IPS-20b (cell line): ENCODE data around the gene ADAM10.

Experiments
- H3K27ac ChIP-seq: one replicate; pipeline ENCODE4 v1.5.1; 2013; ENCODE audit warnings: low read length
- H3K27me3 ChIP-seq: 2 replicates; pipeline ENCODE4 v1.6.1; 2013; ENCODE audit warnings: mild to moderate bottlenecking, low read length, inconsistent platforms; ENCODE audit not compliant: insufficient read depth
- H3K36me3 ChIP-seq: 2 replicates; pipeline ENCODE4 v1.6.1; 2013; ENCODE audit warnings: low read depth, mild to moderate bottlenecking, inconsistent platforms, low read length, moderate library complexity; ENCODE audit not compliant: insufficient read depth
- H3K4me1 ChIP-seq: 2 replicates; pipeline ENCODE4 v1.6.1; 2013; ENCODE audit warnings: mild to moderate bottlenecking, control low read depth, inconsistent platforms, low read length, moderate library complexity; ENCODE audit not compliant: insufficient read depth
- H3K4me3 ChIP-seq: 2 replicates; pipeline ENCODE4 v1.5.1; 2013; ENCODE audit warnings: mild to moderate bottlenecking, low read length, inconsistent platforms
- H3K9ac ChIP-seq: 2 replicates; pipeline ENCODE4 v1.6.1; 2013; ENCODE audit warnings: low read depth, mild to moderate bottlenecking, inconsistent platforms, low read length, moderate library complexity
- H3K9me3 ChIP-seq: 2 replicates; pipeline ENCODE4 v1.6.1; 2013; ENCODE audit warnings: mild to moderate bottlenecking, low read depth, low read length, inconsistent platforms; ENCODE audit not compliant: insufficient read depth

Gene ADAM10

GRCh38 chr15:58752716-58753115 lies 3.2 kb upstream of the ADAM10 start:
- Histone ChIP-seq H3K27ac (no peak overlapping the region), H3K4me3 (no peak overlapping the region), H3K27me3 (no peaks in the 10 kb centered on the region), H3K9me3 (no peaks in the 10 kb centered on the region), H3K4me1 (peaks cover 3% of the 10 kb centered on the region; the same call in 1 of the 2 replicates), H3K9ac (no peak overlapping the region), H3K36me3 (no peaks in the 10 kb centered on the region)

- peaks cover 11% of the 10 kb centered on the region; the same call in 1 of the 2 replicates for H3K4me1 ChIP-seq
- H3K27ac ChIP-seq, result peak overlapping the region; percentile 94
- H3K9ac ChIP-seq, result peak overlapping the region; percentile 92
- H3K4me3 ChIP-seq, result peak overlapping the region; percentile 94
- no peaks in the 10 kb centered on the region for H3K9me3 ChIP-seq
- no peaks in the 10 kb centered on the region for H3K27me3 ChIP-seq
- H3K36me3 ChIP-seq, result no peaks in the 10 kb centered on the region
Observed at GRCh38 chr15:58748852-58749531, 515 bp downstream of the ADAM10 start.

GRCh38 chr15:58748040-58748851 lies 1.3 kb downstream of the ADAM10 start:
- Histone ChIP-seq H3K27me3 (no peaks in the 10 kb centered on the region), H3K4me1 (peaks cover 16% of the 10 kb centered on the region; the same call in 1 of the 2 replicates), H3K4me3 (peak overlapping the region; percentile 94), H3K27ac (no peak overlapping the region), H3K9ac (peak overlapping the region; percentile 92; the same call in 1 of the 2 replicates), H3K9me3 (no peaks in the 10 kb centered on the region), H3K36me3 (no peaks in the 10 kb centered on the region)

GRCh38 chr15:58746174-58746573 lies 3.3 kb downstream of the ADAM10 start:
- no peaks in the 10 kb centered on the region for H3K9me3 ChIP-seq
- peaks cover 26% of the 10 kb centered on the region; the same call in 1 of the 2 replicates for H3K4me1 ChIP-seq
- no peak overlapping the region for H3K27ac ChIP-seq
- 0 out of 2 replicates have a peak overlapping the region, but pooled peaks have one; percentile 17 for H3K4me3 ChIP-seq
- H3K36me3 ChIP-seq, result no peaks in the 10 kb centered on the region
- H3K27me3 ChIP-seq, result no peaks in the 10 kb centered on the region
- no peak overlapping the region for H3K9ac ChIP-seq

GRCh38 chr15:58742819-58743502 lies 6.5 kb downstream of the ADAM10 start:
- H3K36me3 ChIP-seq, result no peaks in the 10 kb centered on the region
- no peaks in the 10 kb centered on the region for H3K27me3 ChIP-seq
- no peaks in the 10 kb centered on the region for H3K9me3 ChIP-seq
- no peak overlapping the region for H3K27ac ChIP-seq
- H3K9ac ChIP-seq, result no peak overlapping the region
- peaks cover 25% of the 10 kb centered on the region; the same call in 1 of the 2 replicates for H3K4me1 ChIP-seq
- H3K4me3 ChIP-seq, result 0 out of 2 replicates have a peak overlapping the region, but pooled peaks have one; percentile 10

- H3K27me3 ChIP-seq, result no peaks in the 10 kb centered on the region
- H3K9me3 ChIP-seq, result no peaks in the 10 kb centered on the region
- H3K36me3 ChIP-seq, result no peaks in the 10 kb centered on the region
- no peak overlapping the region for H3K27ac ChIP-seq
- H3K4me3 ChIP-seq, result no peak overlapping the region
- H3K4me1 ChIP-seq, result peaks cover 18% of the 10 kb centered on the region; the same call in 1 of the 2 replicates
- no peak overlapping the region for H3K9ac ChIP-seq
Observed at GRCh38 chr15:58742022-58742813, 7.3 kb downstream of the ADAM10 start.

GRCh38 chr15:58741032-58741431 lies 8.5 kb downstream of the ADAM10 start:
- Histone ChIP-seq H3K9ac (no peak overlapping the region), H3K27ac (no peak overlapping the region), H3K4me1 (peaks cover 16% of the 10 kb centered on the region; the same call in 1 of the 2 replicates), H3K36me3 (no peaks in the 10 kb centered on the region), H3K4me3 (no peak overlapping the region), H3K27me3 (no peaks in the 10 kb centered on the region), H3K9me3 (no peaks in the 10 kb centered on the region)

- H3K27me3 ChIP-seq, result no peaks in the 10 kb centered on the region
- no peaks in the 10 kb centered on the region for H3K9me3 ChIP-seq
- no peaks in the 10 kb centered on the region for H3K36me3 ChIP-seq
- H3K27ac ChIP-seq, result no peak overlapping the region
- H3K9ac ChIP-seq, result no peak overlapping the region
- H3K4me1 ChIP-seq, result peaks cover 16% of the 10 kb centered on the region; the same call in 1 of the 2 replicates
- no peak overlapping the region for H3K4me3 ChIP-seq
Observed at GRCh38 chr15:58740436-58740835, 9.1 kb downstream of the ADAM10 start.

- Histone ChIP-seq H3K9me3 (no peaks in the 10 kb centered on the region), H3K36me3 (no peaks in the 10 kb centered on the region), H3K4me3 (no peak overlapping the region), H3K4me1 (peaks cover 9% of the 10 kb centered on the region; the same call in 1 of the 2 replicates), H3K27ac (no peak overlapping the region), H3K9ac (no peak overlapping the region), H3K27me3 (no peaks in the 10 kb centered on the region)
Observed at GRCh38 chr15:58738046-58738707, 11.3 kb downstream of the ADAM10 start.

- Histone ChIP-seq H3K4me1 (0 out of 2 replicates have a peak, but pooled peaks cover 2% of the 10 kb centered on the region), H3K4me3 (no peak overlapping the region), H3K27me3 (no peaks in the 10 kb centered on the region), H3K36me3 (no peaks in the 10 kb centered on the region), H3K27ac (no peak overlapping the region), H3K9me3 (no peaks in the 10 kb centered on the region), H3K9ac (no peak overlapping the region)
Observed at GRCh38 chr15:58737298-58737697, 12.2 kb downstream of the ADAM10 start.
